HG03045 (cell line): ENCODE data around the gene SACS.

ENCODE experiments used
- ATAC-seq: cut with Tn5 transposase; IDR thresholded peaks from one replicate; pipeline ENCODE4 v1.9.1; 2021; ENCODE audit warnings: mild to moderate bottlenecking, moderate library complexity; ENCODE audit not compliant: unreplicated experiment

The SACS gene, protein sequence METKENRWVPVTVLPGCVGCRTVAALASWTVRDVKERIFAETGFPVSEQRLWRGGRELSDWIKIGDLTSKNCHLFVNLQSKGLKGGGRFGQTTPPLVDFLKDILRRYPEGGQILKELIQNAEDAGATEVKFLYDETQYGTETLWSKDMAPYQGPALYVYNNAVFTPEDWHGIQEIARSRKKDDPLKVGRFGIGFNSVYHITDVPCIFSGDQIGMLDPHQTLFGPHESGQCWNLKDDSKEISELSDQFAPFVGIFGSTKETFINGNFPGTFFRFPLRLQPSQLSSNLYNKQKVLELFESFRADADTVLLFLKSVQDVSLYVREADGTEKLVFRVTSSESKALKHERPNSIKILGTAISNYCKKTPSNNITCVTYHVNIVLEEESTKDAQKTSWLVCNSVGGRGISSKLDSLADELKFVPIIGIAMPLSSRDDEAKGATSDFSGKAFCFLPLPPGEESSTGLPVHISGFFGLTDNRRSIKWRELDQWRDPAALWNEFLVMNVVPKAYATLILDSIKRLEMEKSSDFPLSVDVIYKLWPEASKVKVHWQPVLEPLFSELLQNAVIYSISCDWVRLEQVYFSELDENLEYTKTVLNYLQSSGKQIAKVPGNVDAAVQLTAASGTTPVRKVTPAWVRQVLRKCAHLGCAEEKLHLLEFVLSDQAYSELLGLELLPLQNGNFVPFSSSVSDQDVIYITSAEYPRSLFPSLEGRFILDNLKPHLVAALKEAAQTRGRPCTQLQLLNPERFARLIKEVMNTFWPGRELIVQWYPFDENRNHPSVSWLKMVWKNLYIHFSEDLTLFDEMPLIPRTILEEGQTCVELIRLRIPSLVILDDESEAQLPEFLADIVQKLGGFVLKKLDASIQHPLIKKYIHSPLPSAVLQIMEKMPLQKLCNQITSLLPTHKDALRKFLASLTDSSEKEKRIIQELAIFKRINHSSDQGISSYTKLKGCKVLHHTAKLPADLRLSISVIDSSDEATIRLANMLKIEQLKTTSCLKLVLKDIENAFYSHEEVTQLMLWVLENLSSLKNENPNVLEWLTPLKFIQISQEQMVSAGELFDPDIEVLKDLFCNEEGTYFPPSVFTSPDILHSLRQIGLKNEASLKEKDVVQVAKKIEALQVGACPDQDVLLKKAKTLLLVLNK (N-terminal part only)

GRCh38 chr13:23433171-23434153 lies at the start of gene SACS:
SACS (minus strand) TSS chr13:23433702; CDS start chr13:23411239, 22,463 bp downstream.
- no peak for ATAC-seq

DNA sequence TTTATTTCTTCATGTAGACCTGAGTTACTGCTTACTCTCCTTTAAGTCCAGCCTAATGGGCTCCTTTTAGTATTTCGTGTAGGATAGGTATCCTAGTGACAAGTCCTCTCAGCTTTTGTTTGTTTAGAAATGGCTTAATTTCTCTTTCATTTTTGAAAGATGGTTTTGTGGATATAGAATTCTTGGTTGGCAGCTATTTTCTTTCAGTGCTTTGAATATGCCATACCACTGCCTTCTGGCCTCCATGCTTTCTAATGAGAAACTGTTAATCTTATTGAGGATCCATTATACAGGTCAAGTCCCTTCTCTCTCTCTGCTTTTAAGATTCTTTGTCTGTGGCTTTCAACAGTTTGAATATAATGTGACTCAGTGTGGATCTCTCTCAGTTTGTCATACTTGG lies 46.8 kb upstream of the SACS start:
- ATAC-seq: no peak

DNA sequence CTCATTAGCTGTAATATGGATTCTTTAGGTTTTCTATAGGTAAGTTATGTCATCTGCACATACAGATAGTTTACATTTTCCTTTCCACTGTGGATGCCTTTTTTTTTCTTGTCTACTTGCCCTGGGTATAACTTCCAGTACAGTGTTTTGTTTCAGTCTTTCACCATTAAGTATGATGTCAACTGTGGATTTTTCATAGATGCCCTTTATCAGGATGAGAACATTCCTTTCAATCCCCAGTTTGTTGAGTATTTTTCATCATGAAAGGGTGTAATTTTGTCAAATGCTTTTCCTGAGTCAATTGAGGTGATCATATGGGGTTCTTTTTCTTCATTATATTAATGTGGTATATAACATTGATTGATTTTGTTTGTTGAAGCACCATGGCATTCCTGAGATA lies 43.6 kb upstream of the SACS start:
- ATAC-seq: no peak

GRCh38 chr13:23473221-23473620 lies 39.7 kb upstream of the SACS start:
- ATAC-seq: no peak

DNA sequence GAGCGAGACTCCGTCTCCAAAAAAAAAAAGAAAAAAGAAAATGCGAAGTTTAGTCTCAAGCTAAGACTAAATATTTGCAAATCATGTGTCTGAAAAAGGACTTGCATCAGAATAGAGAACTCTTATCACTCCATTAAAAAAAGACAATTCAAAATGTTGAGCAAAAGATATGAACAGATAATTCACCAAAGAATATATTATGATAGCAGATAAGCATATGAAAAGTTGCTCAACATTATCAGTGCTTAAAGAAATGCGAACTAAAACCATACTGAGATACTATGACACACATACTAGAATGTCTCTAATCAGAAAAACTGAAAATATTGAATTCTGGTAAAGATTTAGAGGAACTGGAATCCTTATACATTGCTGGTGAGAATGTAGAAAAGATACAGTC lies 38.7 kb upstream of the SACS start:
- ATAC-seq: no peak

DNA sequence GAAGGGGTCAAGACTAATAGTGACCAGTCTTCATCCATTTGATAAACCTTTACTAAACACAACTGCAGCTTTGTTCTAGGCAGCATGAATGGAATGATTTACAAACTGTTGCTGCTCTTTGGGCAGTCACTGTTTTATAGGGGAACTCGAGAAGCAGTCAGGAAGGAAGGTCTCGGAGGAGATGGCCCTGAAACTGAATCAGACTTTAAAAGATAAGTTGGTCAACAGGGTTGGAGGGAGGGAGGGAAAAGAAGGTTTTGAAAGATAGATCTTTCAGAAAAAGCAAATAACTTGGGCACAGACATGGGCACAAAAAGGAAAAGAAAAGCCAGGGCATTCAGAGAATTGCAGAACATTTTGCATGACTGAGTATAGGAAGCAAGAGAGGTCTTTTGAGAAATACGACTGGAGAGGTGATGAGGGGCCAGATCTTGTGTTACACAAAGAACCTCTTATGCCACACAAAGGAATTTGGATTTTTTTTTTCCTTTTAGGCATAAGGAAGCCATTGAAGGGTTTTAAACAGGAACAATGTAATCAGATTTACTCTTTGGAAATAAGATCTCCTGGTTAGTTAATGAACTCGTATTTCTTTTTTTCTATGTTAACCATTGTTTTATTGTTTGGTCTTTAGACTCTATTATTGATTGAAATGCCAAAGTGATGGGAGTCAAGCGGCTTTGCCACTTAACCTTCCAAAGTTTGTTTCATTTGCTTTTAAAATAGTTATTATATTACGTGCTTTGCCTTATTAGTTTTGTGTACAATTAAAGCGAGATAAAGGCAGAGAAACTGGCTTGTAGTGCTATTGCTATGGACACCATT lies 37.5 kb upstream of the SACS start:
- ATAC-seq: no peak

GRCh38 chr13:23469951-23470421 lies 36.5 kb upstream of the SACS start:
- no peak for ATAC-seq

- ATAC-seq: no peak
These were observed 35.3 kb upstream of the SACS start for GRCh38 chr13:23468811-23469210.

DNA sequence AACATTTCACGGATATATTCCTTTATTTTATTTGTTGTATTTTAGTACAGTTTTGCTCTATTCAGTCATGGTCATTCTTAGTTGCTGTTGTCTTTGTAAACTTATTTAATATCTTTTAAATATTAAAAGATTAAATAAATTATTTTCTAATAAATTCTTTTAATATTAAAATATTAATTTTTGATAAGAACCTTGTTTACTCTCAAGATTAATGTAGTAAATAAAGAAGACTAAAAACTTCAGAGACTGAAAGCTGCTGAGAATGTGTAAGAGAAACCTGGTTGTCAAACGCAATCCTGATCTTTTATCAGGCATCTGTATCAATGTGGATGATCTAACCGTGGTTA lies 34.4 kb upstream of the SACS start:
- no peak for ATAC-seq

GRCh38 chr13:23467048-23467931 lies 33.8 kb upstream of the SACS start:
- no peak for ATAC-seq

DNA sequence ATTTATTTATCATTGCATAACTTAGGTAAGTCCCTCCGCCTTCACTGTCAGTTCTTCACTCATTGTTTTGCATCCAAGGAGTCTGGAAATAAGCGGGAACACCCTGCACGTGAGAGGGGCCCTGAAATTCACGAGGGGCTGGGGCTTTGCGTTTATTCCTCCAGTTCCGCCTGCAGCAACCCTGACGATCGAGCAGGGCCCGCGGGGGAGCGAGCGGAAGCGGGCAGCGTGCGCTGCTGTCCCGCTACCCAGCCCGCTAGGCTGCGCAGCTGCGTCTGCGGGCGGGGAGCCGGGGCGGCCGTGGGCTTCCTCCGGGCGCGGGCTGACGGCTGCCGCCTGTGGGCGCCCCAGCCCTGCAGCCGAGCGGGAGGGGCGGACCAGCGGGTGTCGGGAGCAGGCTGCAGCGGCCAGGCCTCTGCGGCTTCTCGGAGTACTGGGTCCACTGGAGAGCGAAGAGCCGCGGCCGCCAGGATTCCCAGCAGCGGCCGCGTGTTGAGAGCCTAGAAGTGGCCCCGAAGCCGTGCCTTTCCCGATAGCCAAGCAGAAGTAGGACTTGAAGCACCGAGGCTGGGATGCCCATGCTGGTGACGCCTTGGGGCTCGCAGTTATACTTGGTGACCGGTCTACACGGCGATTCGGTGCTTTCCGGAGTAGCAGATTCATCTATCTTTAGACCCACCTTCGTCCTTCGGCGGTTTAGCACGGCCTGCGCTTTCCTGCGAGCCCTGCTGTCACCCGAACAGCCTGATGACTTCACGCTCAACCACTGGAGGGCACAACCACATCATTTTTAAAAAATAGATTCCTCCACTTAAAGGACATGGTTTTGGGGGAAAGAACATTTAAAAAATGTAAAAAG lies 32.9 kb upstream of the SACS start:
- ATAC-seq: peak; percentile 82

- no peak for ATAC-seq
These were observed 30.2 kb upstream of the SACS start for GRCh38 chr13:23463661-23464060.

DNA sequence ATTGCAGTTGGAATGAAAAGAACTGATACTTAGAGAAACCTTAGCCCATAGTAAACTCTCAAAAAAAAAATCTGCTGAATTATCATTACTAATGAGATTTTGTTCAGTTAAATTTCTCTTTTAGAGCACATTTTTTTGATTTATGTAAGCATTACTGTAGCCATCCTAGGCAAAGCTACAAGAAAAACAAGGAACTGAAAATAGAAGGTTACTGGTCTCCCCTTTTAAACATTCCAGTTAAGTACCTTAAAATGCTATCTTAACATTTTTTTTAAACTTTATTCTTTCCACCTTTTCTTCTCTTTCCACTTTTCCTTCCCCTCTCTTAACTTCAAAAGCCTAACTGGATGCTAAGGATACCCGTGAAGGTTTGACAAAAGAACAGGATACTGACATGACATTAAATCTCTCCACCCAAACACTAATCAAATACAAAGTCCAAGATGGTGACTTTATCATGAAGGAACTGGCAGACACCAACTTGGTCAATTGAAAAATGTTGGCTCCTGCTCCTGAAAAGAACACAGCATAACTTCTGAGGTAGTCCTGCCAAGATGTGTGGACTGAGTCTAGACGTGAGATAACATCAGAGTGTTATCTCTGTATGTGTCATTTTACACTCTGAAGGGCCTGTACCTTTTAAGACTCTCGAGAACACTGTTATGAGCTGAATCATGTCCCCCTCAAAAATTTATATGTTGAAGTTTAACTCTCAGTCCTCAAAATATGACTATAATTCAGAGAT lies 29.5 kb upstream of the SACS start:
- no peak for ATAC-seq

GRCh38 chr13:23461544-23461943 lies 28.0 kb upstream of the SACS start:
- no peak for ATAC-seq

GRCh38 chr13:23460921-23461320 lies 27.4 kb upstream of the SACS start:
- ATAC-seq: no peak

DNA sequence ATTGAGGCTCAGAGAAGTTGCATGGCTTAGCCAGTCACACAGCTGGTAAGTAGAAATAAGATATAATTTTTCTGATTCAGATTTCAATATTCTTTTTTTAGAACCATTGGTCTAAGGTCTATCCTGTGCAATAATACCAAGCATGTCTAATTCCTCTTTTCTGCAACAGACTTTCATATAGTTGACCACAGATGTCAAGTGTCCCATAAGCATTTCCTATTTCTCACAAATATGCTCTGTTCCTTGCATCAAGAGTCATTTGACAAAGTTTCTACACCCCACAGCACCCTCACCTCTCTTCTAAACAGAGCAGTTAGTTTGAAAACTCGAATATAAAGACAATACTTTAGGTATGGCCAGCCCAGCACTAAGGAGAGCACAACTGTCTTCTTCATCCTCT lies 26.8 kb upstream of the SACS start:
- ATAC-seq: peak; percentile 43

- no peak for ATAC-seq
These were observed 25.5 kb upstream of the SACS start for GRCh38 chr13:23458989-23459388.
